BE2C (cell line): ENCODE results near the gene SMARCA1.
"Not testable (repeated sequence)": the region's sequence is repeated elsewhere in the genome, so short reads cannot be mapped to it uniquely, and the experiment has no call there.

ENCODE experiments used
- DNase-seq: peaks from one replicate; pipeline ENCODE4 v3.0.0-alpha.2; 2020
- H3K27me3 ChIP-seq: fragments of 250-450 bp; sonication (Bioruptor Pico); 2 replicates; pipeline ENCODE4 v1.5.1; 2020; ENCODE audit warnings: mild to moderate bottlenecking
- H3K36me3 ChIP-seq: fragments of 250-450 bp; sonication (Bioruptor Pico); 2 replicates; pipeline ENCODE4 v1.5.1; 2020; ENCODE audit warnings: mild to moderate bottlenecking
- H3K4me1 ChIP-seq: fragments of 250-450 bp; sonication (Bioruptor Pico); 2 replicates; pipeline ENCODE4 v1.5.1; 2020
- H3K4me3 ChIP-seq: 2 replicates; pipeline ENCODE4 v1.5.1; 2011; ENCODE audit warnings: low read depth, low read length
- H3K9me3 ChIP-seq: fragments of 250-450 bp; sonication (Bioruptor Pico); 2 replicates; pipeline ENCODE4 v1.5.1; 2020
- TF ChIP-seq, protein P1 (sequence below): IDR thresholded peaks from 2 replicates; pipeline ENCODE4 v1.5.1; 2012; ENCODE audit warnings: mild to moderate bottlenecking, low read depth, low read length

The SMARCA1 gene

DNA sequence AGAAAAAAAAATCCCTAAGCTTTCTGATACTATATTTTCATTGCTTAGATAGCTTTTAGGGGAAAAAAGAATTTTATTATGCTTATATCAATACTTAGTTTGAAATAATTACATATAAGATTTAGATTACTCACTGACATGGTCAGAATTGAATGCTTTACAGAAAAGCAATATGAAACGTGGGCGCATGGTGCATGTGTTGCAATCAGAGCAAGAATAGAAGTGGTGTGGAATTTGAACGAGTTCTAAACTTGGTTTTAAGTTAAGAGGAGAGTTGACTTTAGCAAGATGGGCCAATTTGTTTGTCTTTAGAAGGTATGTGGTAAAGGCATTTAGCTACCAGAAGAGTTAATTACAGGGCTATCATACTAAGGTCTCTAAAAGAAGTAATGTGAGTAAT is 38.2 kb upstream of the SMARCA1 start:
- H3K27me3 ChIP-seq: no peaks in the 10 kb centered on the region
- DNase-seq: no peak
- no peaks in the 10 kb centered on the region for H3K9me3 ChIP-seq
- TF ChIP-seq, protein P1, sequence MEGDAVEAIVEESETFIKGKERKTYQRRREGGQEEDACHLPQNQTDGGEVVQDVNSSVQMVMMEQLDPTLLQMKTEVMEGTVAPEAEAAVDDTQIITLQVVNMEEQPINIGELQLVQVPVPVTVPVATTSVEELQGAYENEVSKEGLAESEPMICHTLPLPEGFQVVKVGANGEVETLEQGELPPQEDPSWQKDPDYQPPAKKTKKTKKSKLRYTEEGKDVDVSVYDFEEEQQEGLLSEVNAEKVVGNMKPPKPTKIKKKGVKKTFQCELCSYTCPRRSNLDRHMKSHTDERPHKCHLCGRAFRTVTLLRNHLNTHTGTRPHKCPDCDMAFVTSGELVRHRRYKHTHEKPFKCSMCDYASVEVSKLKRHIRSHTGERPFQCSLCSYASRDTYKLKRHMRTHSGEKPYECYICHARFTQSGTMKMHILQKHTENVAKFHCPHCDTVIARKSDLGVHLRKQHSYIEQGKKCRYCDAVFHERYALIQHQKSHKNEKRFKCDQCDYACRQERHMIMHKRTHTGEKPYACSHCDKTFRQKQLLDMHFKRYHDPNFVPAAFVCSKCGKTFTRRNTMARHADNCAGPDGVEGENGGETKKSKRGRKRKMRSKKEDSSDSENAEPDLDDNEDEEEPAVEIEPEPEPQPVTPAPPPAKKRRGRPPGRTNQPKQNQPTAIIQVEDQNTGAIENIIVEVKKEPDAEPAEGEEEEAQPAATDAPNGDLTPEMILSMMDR: no peak
- peaks cover 16% of the 10 kb centered on the region for H3K36me3 ChIP-seq
- no peak overlapping the region for H3K4me3 ChIP-seq
- H3K4me1 ChIP-seq: no peaks in the 10 kb centered on the region

DNA sequence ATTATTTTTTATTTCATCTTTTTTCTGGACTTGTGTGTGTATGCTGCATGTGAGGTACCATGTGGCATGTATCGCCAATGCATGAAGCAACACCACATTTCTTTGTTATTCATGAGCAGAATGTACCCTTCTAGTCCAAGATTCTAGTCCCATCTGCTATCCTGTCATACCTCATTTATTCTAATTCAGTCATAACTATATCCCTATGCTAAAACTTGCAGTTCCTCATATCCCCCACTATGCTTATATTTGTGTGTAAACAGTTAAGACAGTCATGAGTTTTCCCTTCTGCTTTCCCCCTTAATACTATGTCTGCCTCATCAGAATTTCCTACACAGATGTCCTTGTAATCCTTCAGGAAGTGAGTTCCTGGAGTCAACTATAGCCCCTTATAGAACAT is 36.5 kb upstream of the SMARCA1 start:
- H3K4me3 ChIP-seq: no peak overlapping the region
- H3K36me3 ChIP-seq: peaks cover 16% of the 10 kb centered on the region
- no peak for DNase-seq
- TF ChIP-seq, protein P1: no peak
- no peaks in the 10 kb centered on the region for H3K4me1 ChIP-seq
- H3K27me3 ChIP-seq: no peaks in the 10 kb centered on the region
- H3K9me3 ChIP-seq: no peaks in the 10 kb centered on the region

DNA sequence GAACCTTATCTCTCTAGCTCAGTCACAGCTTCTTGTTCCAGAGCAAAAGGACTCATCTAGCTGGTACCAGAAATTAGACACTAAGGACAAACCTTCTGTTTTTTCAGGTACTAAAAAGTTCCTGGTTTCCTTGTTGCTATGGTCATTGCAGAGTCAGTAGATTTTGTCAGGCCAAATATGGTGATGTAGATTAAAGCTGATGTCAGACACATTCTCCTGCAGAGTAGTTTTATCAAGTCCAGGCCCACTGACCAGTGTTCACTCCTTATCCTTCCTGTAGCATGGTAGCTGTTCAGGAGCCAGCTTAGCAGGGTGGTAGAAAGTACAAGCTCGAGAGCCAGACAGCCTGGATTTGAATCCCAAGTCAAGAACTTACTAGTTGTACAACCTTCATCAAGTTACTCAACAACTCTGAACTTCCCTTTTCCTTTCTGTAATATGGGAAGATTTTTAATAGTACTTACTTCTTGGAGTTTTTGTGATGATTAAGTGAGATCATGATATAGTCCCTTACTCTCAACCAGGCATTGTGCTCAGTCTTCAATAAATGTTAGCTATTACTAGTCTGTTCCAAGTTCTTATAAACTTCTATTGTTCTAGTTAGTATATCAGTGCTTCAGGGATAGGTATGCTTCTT is 34.7 kb upstream of the SMARCA1 start:
- TF ChIP-seq, protein P1: no peak
- Histone ChIP-seq H3K4me3 (no peak overlapping the region), H3K27me3 (no peaks in the 10 kb centered on the region), H3K4me1 (no peaks in the 10 kb centered on the region), H3K36me3 (peaks cover 12% of the 10 kb centered on the region), H3K9me3 (no peaks in the 10 kb centered on the region)
- DNase-seq: no peak

DNA sequence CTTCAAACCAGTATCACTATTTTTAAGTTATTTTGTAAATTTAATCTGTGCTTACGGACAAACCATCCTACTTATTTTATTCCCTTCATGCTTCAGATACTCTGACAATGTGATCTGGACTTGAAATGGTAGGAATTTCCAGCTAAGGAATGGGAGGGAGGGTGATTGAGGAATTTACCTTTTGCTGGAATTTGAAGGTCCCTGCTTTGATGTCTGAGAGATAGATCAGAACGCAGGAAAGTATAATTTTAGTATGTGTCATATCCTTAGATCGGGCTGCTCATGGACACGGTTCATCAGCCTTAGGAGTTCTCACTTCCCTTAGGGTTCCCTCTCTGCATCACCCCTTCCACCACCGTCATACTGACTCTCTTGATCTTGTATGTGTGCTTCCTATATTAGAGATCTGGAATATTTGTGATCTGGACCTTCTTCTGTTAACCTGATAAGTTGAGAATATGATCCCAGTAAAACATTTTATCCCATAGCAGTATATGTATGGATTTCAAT is 33.6 kb upstream of the SMARCA1 start:
- Histone ChIP-seq H3K4me1 (no peaks in the 10 kb centered on the region), H3K27me3 (no peaks in the 10 kb centered on the region), H3K4me3 (no peak overlapping the region), H3K9me3 (no peaks in the 10 kb centered on the region), H3K36me3 (peaks cover 6% of the 10 kb centered on the region)
- no peak for DNase-seq
- TF ChIP-seq, protein P1: no peak

DNA sequence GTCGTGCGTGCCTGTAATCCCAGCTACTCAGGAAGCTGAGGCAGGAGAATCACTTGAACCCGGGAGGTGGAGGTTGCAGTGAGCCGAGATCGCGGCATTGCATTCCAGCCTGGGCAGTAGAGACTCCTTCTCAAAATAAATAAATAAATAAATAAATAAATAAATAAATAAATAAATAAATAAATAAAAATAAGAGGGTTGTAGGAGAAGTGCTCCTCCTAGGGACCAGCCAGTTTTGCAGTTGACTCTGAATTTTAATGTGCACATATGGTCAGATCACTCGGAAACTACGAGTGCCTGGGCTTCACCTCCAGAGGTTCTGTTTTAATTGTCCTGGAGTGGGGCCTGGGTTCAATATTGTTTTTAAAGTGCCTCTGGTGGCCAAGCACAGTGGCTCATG is 31.5 kb upstream of the SMARCA1 start:
- not testable (repeated sequence) for DNase-seq, H3K9me3 ChIP-seq, H3K27me3 ChIP-seq, H3K4me1 ChIP-seq, H3K36me3 ChIP-seq, H3K4me3 ChIP-seq

DNA sequence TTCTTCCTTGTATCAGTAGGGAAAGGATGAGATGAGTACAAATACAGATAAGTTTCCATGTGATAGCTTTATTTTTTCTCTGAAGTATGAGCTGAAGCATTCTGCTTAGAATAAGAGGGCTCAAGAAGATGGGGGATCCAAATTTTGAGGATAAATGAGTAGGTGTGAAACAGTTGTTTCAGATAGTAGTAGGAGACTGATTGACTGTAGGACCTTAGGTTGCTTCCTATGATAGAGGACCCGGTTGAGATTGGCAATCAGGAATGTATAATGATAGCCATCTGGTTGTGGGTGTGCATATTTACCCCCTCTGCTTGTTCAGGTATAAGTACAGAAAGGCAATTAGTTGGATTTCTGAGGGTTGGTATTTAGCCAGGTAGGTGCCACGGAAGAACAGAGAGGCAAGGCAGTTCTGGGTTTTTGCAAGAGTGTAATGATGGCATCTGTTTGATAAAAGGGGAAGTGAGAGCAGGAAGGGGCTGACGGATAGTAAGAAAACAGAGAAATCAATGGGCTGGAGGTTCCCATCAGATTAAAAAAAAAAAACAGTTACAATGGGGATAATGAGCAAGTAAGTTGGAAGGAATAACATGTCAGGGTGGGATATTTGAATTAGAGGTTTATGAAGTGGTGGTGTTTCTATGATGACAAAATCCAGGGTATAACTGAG is 30.5 kb upstream of the SMARCA1 start:
- Histone ChIP-seq H3K4me3 (no peak overlapping the region), H3K36me3 (peaks cover 4% of the 10 kb centered on the region; the same call in 1 of the 2 replicates), H3K4me1 (no peaks in the 10 kb centered on the region), H3K27me3 (no peaks in the 10 kb centered on the region), H3K9me3 (no peaks in the 10 kb centered on the region)
- TF ChIP-seq, protein P1: no peak
- no peak for DNase-seq
